Measurements from ENCODE around the gene SLC18A2. TPM values are rescaled to one million over a fixed set of nuclear protein-coding genes. Genes with fewer than 3 reads are reported as not detected.

Gene SLC18A2
- total RNA-seq, 1 experiment from 2014 or later = not detected

- no peak for DNase-seq
- Mint-ChIP-seq H3K27me3 (ENCODE audit: unreplicated experiment) (no peaks in the 10 kb centered on the region), H3K4me3 (ENCODE audit: low read depth, unreplicated experiment) (no peak overlapping the region), H3K36me3 (ENCODE audit: insufficient read depth, unreplicated experiment) (no peaks in the 10 kb centered on the region), H3K9me3 (ENCODE audit: low read depth, unreplicated experiment) (no peaks in the 10 kb centered on the region), H3K27ac (ENCODE audit: unreplicated experiment) (no peak overlapping the region), H3K4me1 (ENCODE audit: low read depth, unreplicated experiment) (peaks cover 11% of the 10 kb centered on the region)
- intact Hi-C loops (cut with micrococcal nuclease; ENCODE audit: unreplicated experiment) = loop anchor here (5.0 kb wide), 3 partner anchors 37 to 107 kb away; no protein-coding TSS in a partner anchor
- CTCF ChIA-PET = no interaction called here
- BruUV-seq (replicated peaks) = no TSS peak
- TF ChIP-seq, protein P1, sequence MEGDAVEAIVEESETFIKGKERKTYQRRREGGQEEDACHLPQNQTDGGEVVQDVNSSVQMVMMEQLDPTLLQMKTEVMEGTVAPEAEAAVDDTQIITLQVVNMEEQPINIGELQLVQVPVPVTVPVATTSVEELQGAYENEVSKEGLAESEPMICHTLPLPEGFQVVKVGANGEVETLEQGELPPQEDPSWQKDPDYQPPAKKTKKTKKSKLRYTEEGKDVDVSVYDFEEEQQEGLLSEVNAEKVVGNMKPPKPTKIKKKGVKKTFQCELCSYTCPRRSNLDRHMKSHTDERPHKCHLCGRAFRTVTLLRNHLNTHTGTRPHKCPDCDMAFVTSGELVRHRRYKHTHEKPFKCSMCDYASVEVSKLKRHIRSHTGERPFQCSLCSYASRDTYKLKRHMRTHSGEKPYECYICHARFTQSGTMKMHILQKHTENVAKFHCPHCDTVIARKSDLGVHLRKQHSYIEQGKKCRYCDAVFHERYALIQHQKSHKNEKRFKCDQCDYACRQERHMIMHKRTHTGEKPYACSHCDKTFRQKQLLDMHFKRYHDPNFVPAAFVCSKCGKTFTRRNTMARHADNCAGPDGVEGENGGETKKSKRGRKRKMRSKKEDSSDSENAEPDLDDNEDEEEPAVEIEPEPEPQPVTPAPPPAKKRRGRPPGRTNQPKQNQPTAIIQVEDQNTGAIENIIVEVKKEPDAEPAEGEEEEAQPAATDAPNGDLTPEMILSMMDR (IDR thresholded peaks at IDR 0.05; ENCODE audit: unreplicated experiment) = no peak
These were observed 83.5 kb downstream of the SLC18A2 start for GRCh38 chr10:117324367-117324766.

DNA sequence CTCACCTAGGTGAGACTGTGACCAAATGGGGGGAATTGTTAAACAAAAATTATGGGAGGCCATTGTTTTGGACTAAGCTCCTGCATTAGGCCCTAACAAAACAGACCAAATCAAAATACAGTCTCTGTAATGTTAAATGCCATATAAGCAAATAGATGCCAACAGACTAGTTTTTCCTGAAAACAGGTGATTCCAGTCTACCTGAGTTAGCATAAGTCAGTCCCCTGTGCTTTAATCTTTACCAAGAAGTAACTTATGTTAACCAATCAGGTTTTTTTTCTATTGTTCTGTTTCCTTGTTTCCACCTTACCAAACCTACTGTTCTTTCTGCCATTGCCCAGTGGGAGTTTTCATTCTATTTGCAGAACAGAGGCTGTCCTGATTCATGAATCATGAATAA lies 86.3 kb downstream of the SLC18A2 start:
- TF ChIP-seq, protein P1 (IDR thresholded peaks at IDR 0.05; ENCODE audit: unreplicated experiment) = no peak
- CTCF ChIA-PET = no interaction called here
- Mint-ChIP-seq H3K27ac (ENCODE audit: unreplicated experiment) (no peak overlapping the region), H3K9me3 (ENCODE audit: low read depth, unreplicated experiment) (no peaks in the 10 kb centered on the region), H3K36me3 (ENCODE audit: insufficient read depth, unreplicated experiment) (no peaks in the 10 kb centered on the region), H3K27me3 (ENCODE audit: unreplicated experiment) (no peaks in the 10 kb centered on the region), H3K4me3 (ENCODE audit: low read depth, unreplicated experiment) (no peak overlapping the region), H3K4me1 (ENCODE audit: low read depth, unreplicated experiment) (peaks cover 19% of the 10 kb centered on the region)
- no TSS peak for BruUV-seq (replicated peaks)
- intact Hi-C loops (cut with micrococcal nuclease; ENCODE audit: unreplicated experiment) = no loop called here
- DNase-seq = no peak

Other genes with a start within 250 kb of the SLC18A2 start
- gene SHTN1, start 235.9 kb upstream of the SLC18A2 start, total RNA-seq (2022) = 29.9 and 32.3 TPM in 2 replicates
- gene VAX1, start 102.8 kb upstream of the SLC18A2 start, total RNA-seq (2022) = not detected in 2 replicates
- gene KCNK18, start 43.6 kb upstream of the SLC18A2 start, total RNA-seq (2022) = not detected in 2 replicates
- 44.4 and 45.0 TPM in 2 replicates for gene PDZD8, start 134.3 kb downstream of the SLC18A2 start, total RNA-seq (2022)

Data from Calu3 (cell line).